HG02642 (cell line): ENCODE results near the gene HGD.
"Not testable (repeated sequence)": the region's sequence is repeated elsewhere in the genome, so short reads cannot be mapped to it uniquely, and the experiment has no call there.

Experiments used
- ATAC-seq: cut with Tn5 transposase; IDR thresholded peaks from one replicate; pipeline ENCODE4 v1.9.1; 2021; ENCODE audit warnings: mild to moderate bottlenecking; ENCODE audit not compliant: unreplicated experiment, poor library complexity

HGD gene

GRCh38 chr3:120641696-120642246, 40.3 kb downstream of the HGD start:
- no peak for ATAC-seq

- no peak for ATAC-seq
These were observed 41.8 kb downstream of the HGD start for GRCh38 chr3:120640231-120640630.

DNA sequence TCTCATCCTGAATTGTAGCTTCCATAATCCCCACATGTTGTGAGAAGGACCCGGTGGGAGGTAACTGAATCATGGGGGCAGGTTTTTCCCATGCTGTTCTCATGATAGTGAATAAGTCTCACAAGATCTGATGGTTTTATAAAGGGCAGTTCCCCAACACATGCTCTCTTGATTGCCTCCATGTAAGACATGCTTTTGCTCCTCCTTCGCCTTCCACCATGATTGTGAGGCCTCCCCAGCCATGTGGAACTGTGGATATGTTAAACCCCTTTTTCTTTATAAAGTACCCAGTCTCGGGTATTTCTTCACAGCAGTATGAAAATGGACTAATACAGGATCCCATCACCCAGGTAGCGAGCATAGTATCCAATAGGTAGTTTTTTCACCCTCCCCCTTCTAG, 43.2 kb downstream of the HGD start:
- not testable (repeated sequence) for ATAC-seq

DNA sequence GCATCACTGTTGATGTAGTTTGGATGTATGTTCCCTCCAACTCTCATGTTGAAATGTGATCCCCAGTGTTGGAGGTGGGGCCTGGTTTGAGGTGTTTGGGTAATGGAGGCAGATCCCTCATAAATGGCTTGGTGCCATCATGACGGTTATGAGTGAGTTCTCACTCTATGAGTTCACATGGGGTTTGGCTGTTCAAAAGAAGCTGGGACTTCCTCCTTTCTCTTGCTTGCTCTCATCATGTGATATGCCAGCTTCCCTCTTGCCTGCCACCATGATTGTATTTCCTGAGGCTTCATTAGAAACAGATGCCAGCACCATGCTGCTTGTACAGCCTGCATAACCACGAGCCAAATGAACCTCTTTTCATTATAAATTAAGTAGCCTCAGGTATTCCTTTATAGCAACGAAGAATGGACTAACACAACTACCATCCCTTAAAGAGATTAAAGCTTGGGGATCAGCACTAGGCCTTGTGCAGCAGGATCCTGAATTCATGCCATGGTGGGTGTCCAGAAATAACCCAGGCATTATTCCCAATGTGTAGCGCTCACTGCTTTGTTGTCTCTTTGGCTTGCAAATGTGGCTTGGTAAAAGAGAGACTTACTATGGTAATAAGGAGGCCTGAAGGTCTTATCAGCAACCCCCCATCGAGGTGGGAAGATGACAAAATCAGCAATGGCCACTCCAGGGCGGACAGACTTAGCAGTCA, 44.0 kb downstream of the HGD start:
- ATAC-seq, result no peak

DNA sequence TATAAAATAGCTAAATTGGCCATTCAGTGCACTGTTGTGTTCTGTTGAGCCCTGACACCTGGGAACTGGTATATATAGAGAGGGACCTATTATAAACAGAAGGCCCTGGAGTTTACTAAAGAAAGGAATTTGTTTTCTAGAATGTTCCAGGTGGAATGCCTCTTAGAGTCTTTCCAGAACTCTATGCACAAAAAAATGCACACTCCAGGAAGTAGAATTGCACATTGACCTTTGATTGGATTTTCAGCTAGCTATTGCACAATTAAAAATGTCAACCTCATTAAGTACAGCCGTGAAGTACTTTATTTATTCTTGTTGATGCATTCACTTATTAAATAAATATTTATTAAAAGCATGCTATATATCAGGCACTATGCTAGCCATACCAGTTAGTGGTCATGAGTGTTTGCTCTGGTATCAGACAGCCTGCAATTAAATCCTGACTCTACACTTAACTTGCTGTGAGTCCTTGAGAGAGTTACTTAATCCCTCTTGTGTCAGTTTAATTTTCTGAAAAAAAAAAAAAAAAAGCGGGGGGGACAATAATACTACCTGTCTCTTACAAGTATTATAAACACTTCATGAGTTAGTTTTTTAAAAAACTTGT, 45.1 kb downstream of the HGD start:
- ATAC-seq, result no peak

GRCh38 chr3:120634539-120634938, 47.5 kb downstream of the HGD start:
- no peak for ATAC-seq

- no peak for ATAC-seq
These were observed 56.9 kb downstream of the HGD start for GRCh38 chr3:120625159-120625586.

DNA sequence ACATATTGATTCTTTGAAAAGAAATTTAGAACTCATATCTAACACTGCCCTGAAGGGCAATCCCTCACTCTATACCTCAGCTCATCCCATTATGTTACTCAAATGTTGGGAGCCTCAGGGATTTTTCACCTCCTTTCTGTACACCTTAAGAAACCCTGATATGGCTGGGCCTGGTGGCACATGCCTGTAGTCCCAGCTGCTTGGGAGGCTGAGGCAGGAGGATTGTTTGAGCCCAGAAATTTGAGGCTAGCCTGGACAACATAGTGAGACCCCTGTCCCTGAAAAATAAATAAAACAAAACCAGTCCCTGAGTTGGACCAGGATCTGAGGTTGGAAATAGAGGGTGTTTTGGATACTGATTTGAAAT, 58.3 kb downstream of the HGD start:
- no peak for ATAC-seq

GRCh38 chr3:120622870-120623726, 58.9 kb downstream of the HGD start:
- no peak for ATAC-seq

GRCh38 chr3:120622457-120622856, 59.6 kb downstream of the HGD start:
- no peak for ATAC-seq

- not testable (repeated sequence) for ATAC-seq
These were observed 65.3 kb downstream of the HGD start for GRCh38 chr3:120616745-120617144.

DNA sequence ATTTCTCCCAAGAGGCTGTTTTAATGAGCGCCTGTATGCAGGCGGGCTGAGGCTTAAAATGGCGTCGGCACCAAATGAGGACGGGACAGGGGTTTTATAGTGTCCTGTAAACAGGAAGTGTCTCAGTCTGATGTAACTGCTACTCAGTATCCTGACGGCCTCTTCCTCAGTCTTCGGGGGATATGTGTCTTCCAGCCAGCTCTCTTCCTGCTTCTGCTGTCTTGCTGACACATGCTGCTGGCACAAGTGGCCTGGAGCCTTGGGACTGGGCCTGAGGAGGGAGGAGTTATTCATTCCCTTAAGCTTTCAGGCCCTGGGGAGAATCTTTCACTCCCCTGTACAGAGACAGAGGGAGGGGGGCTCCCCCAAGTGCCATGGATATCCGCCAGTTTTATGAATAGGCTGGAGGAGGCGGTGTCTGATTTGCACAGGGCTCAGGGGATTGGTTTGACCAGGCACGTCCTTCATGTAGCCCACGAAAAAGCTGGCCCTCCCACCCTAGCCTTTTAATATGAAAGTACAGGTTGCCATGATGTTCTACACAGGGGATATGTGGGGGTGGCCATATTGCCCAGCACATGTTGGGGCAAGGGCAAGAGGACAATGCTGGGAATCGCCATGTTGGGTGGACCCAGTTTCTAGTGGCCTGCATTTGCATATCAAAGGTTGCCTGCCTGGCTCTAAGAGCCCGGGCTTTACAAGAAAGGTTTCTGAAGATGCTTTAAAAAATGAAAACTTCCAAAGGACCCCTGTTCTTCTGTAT, 66.0 kb downstream of the HGD start:
- ATAC-seq, result no peak

DNA sequence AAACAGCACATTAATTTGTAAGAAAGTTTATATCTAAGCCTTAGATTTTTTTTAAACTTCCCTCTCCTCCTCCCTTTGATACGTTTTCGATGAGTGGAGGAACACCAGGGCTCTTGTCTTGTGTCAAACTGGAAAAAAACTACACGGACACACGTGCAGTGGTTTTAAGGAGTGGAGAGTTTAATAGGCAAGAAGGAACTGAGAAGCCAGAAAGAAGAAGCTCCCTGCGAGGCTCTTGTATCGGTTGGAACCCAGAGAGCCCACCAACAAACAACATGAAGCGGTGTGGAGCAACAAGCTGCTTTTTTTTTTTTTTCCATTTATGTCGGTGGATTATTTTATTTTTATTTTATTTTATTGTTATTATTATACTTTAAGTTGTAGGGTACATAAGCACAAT, 67.3 kb downstream of the HGD start:
- ATAC-seq, result no peak

GRCh38 chr3:120608506-120608905, 73.5 kb downstream of the HGD start:
- ATAC-seq, result no peak

GRCh38 chr3:120604784-120605183, 77.3 kb downstream of the HGD start:
- no peak for ATAC-seq

DNA sequence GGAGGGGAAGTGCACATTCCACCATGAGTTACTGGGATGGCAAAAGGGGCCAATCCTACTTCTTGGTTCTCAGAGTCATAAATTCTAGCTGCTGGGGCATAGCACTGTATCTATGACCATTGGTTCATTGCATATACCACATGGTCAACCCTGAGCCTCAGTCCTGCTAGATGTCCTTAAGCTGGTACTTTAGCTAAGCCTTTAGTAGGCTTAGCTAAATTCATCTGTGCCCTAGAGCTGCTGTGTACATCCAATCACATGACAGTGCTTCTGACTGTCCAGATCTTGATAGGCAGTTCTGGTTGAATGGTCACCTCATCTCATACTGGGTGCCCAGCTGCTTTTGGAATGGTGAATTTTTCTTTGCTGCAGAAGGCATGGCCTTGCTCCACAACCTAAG, 77.7 kb downstream of the HGD start:
- ATAC-seq, result no peak

GRCh38 chr3:120602682-120603081, 79.4 kb downstream of the HGD start:
- no peak for ATAC-seq

- no peak for ATAC-seq
These were observed 80.5 kb downstream of the HGD start for GRCh38 chr3:120601554-120601953.

- ATAC-seq, result no peak
These were observed 82.8 kb downstream of the HGD start for GRCh38 chr3:120599211-120599610.

DNA sequence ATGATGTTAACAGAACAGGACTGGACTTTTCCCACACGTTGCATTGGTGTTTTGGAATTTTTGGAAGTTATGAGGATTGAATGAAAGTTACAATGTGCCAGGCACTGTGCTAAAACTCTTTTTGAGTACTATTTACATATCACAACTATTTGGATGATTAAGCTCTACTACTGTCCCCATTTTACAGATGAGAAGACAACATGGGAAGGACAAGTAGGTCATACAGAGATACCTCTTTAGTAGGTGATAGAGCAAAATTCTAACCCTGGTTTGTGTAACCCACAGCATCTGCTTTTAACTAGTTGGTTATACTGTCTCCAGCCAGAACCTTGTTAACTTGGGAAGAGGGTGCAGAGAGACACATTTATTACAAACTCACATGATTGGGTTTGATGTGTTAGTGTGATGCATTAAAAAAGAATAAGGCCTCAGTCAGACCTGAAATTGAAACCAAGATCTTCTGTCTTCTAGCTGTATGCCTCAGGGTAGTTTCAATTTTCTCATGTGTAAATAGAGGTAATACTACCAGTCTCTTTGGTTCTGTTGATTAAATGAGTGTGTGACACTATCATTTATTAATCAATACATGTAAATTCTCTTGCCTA, 84.5 kb downstream of the HGD start:
- ATAC-seq, result peak; percentile 49
